Nephron (organoid): ENCODE measurements around the gene VRK3.
A peak's percentile ranks its signal among the peaks of the same experiment; 100 is the strongest.

Experiments used
- H3K27ac Mint-ChIP-seq, 3 experiments: 2 replicates each; pipeline ENCODE4 v1.8.0; 2020; ENCODE audit warnings: mixed read lengths in 3 of 3, mild to moderate bottlenecking in 2 of 3, moderate library complexity in 1 of 3
- H3K27me3 Mint-ChIP-seq: 2 replicates; pipeline ENCODE4 v1.8.0; 2021; ENCODE audit warnings: low read depth, mild to moderate bottlenecking, moderate library complexity, mixed read lengths
- H3K36me3 Mint-ChIP-seq: 2 replicates; pipeline ENCODE4 v1.8.0; 2020; ENCODE audit warnings: low read depth, mixed read lengths
- H3K4me1 Mint-ChIP-seq: 2 replicates; pipeline ENCODE4 v1.8.0; 2020; ENCODE audit warnings: mixed read lengths
- H3K4me3 Mint-ChIP-seq, 3 experiments: 2 replicates each; pipeline ENCODE4 v1.8.0; 2020; ENCODE audit warnings: mild to moderate bottlenecking in 3 of 3, mixed read lengths in 3 of 3, moderate library complexity in 2 of 3
- H3K9me3 Mint-ChIP-seq: 2 replicates; pipeline ENCODE4 v1.8.0; 2020; ENCODE audit warnings: mixed read lengths
- CTCF ChIP-seq, 3 experiments: fragments of 200-600 bp; sonication (generic); IDR thresholded peaks; one replicate each; pipeline ENCODE4 v1.5.0; 2021; ENCODE audit warnings: antibody characterized with exemption in 3 of 3; ENCODE audit not compliant: unreplicated experiment in 3 of 3

The VRK3 gene

GRCh38 chr19:49929121-49929610, 96.0 kb downstream of the VRK3 start, which contains the start of the genes ATF5 and NUP62:
TSS of gene ATF5 (plus strand) at chr19:49929205. CDS start at chr19:49930851, 1,646 bp downstream.
TSS of gene NUP62 (minus strand) at chr19:49929504. CDS start at chr19:49909807, 19,697 bp downstream.
- Mint-ChIP-seq H3K36me3 (peaks cover 44% of the 10 kb centered on the region), H3K9me3 (no peaks in the 10 kb centered on the region), H3K27me3 (no peaks in the 10 kb centered on the region), H3K4me1 (peaks cover 28% of the 10 kb centered on the region), H3K4me3 (peak within 1 kb of the TSS; percentile 90 to 95 (median 95)), H3K27ac (peak within 1 kb of the TSS; percentile 94 to 98 (median 96))
- no peak for TF ChIP-seq CTCF (IDR thresholded peaks at IDR 0.05; ENCODE audit: unreplicated experiment in 3 of 3)

- Mint-ChIP-seq H3K27me3 (no peaks in the 10 kb centered on the region), H3K4me1 (peaks cover 39% of the 10 kb centered on the region), H3K27ac (peak overlapping the region; percentile 94 to 98 (median 96)), H3K36me3 (peaks cover 43% of the 10 kb centered on the region), H3K9me3 (no peaks in the 10 kb centered on the region), H3K4me3 (peak overlapping the region; percentile 90 to 95 (median 95))
- TF ChIP-seq CTCF (IDR thresholded peaks at IDR 0.05; ENCODE audit: unreplicated experiment in 3 of 3) = no peak
These were observed 97.5 kb downstream of the VRK3 start for GRCh38 chr19:49927526-49928264.

- Mint-ChIP-seq H3K4me1 (peaks cover 49% of the 10 kb centered on the region), H3K27ac (no peak overlapping the region), H3K27me3 (no peaks in the 10 kb centered on the region), H3K4me3 (peak overlapping the region; percentile 30 to 63 (median 50)), H3K9me3 (no peaks in the 10 kb centered on the region), H3K36me3 (peaks cover 43% of the 10 kb centered on the region)
- no peak for TF ChIP-seq CTCF (IDR thresholded peaks at IDR 0.05; ENCODE audit: unreplicated experiment in 3 of 3)
These were observed 98.7 kb downstream of the VRK3 start for GRCh38 chr19:49926515-49926914.
